ELR (cell line): ENCODE data around the gene ZC3HAV1.
"Not testable (repeated sequence)": the region's sequence is repeated elsewhere in the genome, so short reads cannot be mapped to it uniquely, and the experiment has no call there.

ENCODE experiments used
- DNase-seq: peaks from one replicate; pipeline ENCODE4 v3.0.0-alpha.2; 2015; ENCODE audit warnings: low read depth

The ZC3HAV1 gene

DNA sequence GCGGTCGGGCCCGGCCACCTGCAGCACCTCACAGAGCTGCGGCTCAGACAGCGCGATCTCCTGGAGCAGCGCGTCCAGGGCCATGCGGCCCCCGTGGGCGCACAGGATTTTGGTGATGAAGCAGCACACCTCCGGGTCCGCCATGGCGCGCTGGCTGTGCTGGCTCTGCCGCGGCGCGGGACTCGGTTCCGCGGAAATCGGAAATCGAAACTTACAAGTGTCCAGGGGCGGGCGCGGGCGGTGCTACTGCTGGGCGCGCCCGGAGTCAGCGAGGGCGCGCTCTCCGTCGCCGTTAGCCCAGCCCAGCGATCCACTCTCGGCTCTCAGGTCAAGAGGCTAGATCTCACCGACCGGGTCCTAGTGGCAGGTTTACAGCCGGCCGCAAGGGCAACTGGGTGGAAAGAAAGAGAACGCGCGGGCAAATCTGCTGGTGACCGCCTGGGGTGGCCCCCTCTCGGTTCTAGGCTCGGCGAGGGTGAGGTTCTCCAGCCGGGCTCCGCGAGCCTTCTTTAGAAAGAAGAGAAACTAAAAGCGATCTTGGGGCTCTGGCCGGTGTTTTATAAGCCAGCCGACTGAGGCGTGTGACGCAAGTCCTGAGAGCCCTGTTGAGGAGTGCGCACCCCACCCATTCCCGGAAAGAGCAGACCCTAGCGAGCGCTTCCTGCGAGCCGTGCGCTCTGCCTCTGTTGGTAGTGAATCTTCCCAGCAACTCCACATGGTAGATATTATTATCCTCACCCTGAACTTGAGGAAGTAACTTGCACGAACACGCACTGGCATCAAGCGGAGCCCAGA lies at the start of gene ZC3HAV1:
Gene ZC3HAV1, minus strand, starts transcription at position 533 of the 795 bp plus-strand sequence. Its CDS starts 389 bp downstream, at position 144.
- peak; percentile 90 for DNase-seq

DNA sequence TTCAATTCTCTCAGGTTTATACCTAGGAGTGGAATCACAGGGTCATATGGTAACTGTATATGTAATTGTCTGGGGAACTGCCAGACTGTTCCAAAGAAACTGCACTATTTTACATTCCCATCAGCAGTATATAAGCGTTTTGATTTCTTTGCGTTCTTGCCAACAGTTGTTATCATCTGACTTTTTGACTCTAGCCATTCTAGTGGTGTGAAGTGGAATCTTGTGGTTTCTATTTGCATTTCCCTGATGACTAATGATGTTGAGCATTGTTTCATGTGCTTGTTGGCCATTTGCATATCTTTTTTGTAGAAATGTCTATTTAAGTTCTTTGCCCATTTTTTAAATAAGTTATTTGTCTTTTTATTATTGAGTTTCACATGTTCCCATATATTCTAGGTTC lies 44.3 kb upstream of the ZC3HAV1 start:
- DNase-seq: peak; percentile 73

DNA sequence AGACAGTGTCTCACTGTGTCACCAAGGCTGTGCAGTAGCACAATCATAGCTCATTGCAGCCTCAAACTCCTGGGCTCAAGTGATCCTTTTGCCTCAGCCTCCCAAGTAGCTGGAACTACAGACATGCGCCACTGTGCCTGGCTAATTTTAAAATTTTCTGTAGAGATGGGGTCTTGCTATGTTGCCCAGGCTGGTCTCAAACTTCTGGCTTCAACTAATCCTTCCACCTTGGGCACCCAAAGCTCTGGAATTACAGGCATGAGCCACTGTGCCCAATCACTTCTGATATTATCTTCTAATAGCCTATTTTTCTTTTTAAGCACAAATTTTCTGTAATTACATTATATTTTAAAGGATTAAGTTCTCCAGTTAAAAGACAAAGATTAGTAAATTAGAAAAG lies 42.6 kb upstream of the ZC3HAV1 start:
- DNase-seq: no peak

DNA sequence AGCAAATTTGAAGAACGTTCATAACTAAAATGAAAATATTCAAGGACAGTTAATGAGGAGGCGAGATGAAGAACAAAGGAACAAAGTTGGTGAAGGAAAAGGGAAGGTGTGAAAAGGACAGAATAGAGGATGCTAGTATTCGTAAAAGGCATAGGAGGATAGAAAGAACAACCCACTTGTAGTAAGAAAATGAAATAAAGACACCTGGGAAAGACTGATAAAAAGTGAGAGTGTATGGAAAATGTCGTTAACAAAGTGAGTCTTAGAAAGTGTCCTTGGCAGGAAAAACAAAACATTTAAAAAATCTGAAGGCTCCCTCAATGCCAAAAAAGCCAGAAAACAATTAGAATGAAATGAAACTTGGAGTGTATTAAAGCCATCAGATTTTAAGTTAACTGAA lies 29.6 kb upstream of the ZC3HAV1 start:
- DNase-seq: no peak

DNA sequence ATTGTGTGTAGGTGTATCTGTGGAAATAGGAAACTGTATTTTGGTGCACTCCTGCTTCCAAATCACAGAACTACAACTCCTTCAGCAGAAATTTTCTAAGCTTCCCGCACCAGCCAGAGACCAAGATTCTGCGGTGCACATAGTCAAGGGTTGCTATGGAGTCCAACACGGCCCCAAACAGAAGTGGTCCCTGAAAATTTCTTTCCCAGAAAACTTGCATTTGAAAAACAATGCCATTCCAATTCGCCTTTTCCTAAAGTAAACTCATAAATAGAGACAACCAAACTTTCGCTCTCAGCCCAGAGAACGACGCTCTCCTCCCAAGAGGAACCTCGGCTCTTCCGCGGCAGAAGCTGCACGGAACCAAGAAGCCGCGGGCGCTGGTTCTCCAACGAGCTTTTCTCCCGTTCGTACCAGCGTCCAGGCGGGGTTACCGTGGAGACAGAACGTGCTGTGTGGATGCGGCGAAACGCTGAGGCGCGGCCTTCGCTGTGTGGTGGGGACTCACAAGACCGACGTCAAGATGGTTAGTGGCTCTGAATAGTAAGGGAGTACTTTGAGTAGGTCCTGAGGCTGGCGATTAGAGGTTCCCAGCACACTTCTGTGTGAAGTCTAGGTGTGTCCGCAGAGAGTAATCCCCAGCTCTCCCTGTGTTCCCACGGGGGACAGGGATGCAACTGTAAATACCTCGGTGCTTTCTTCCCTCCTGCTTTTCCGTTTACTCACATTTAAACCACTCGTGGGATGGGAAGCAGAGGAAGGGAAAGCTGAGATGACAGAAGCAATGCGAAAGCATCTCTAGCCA lies 24.0 kb upstream of the ZC3HAV1 start:
- DNase-seq: peak; percentile 90

DNA sequence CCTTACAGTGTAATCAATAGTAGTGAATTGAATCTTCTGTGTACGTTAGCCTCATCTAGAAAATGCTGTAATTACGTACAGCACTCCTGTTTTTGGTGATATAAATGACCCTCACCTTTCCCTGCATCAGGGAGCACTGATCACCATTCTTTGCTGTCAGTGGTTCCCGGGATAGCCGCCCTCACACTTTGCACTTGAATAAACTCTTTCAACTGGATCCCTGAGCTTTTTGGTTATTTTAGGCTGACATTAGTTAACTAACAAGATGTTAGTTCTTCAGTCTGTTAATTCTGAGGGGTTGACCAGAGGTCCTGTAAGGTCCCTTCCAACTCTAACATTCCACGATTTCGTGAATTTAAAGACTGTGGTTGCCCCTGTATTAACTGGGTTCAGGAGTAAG lies 23.4 kb upstream of the ZC3HAV1 start:
- no peak for DNase-seq

DNA sequence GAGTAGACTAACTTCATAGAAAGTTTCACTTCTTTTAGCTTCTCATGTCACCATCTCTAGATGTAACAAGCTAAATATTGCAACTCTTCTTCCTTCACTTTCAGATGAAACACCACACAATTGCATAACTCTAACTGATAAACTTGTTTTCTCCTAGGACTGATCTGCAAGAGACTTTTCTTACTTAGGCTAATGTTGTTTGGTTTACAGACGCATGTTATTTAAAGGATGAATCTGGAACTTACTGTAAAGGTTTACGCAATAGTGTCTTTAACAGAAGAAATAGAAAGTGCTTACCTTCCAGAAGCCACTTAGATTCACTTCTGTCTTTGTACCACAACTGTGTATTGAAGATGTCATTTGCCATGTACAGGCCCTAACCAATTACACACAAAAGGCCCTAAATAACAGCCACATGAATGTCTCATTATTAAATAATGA lies 22.1 kb upstream of the ZC3HAV1 start:
- no peak for DNase-seq

DNA sequence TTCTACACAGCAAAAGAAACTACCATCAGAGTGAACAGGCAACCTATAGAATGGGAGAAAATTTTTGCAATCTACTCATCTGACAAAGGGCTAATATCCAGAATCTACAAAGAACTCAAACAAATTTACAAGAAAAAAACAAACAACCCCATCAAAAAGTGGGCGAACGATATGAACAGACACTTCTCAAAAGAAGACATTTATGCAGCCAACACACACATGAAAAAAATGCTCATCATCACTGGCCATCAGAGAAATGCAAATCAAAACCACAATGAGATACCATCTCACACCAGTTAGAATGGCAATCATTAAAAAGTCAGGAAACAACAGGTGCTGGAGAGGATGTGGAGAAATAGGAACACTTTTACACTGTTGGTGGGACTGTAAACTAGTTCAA lies 20.3 kb upstream of the ZC3HAV1 start:
- not testable (repeated sequence) for DNase-seq

DNA sequence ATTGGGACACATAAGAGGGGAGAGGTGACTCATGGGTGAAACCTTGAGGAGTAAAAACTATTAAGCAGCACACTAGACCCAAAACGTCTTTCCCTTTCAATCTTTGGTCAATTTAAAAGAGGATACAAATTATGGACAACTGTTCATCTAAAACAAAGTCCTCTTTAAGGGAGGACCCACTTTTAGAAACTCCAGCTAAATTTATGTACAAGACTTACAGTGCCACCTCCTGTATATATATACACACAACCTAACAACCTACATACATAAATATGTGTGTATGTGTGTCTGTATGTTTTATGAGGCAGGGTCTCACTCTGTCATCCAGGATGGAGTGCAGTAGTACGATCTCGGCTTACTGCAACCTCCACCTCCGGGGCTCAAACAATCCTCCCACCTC lies 18.1 kb upstream of the ZC3HAV1 start:
- no peak for DNase-seq

DNA sequence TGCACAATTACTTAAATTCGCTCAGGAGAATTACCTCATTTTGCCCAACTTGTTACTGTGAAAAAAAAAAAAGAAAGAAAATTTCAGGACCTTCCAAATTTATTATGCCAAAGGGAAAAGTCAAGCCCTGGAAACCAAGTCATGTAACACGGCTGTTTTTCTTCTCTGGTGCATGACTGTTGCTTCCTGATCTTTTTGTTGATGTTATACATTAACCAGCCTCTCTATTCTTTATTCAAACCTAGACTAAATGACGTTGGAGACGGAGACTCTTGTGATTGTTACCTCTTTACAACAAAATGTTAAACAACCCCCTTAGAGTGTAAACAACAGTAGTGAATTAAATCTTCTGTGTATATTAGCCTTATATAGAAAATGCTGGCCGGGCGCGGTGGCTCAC lies 16.1 kb upstream of the ZC3HAV1 start:
- DNase-seq: no peak

DNA sequence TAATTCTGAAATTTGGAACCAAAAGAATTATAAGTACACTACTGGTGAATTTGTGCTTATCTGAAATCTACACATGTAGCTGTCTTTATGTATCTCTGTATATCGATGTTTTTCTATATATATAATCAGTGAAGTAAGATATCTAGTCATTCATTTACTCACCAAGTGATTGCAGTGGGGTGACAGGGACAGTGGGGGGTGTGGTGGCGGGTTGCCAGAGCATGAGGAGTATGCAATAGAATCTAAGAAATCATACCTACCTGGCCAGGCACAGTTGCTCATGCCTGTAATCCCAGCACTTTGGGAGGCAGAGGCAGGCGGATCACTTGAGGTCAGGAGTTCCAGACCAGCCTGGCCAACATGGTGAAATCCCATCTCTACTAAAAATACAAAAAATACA lies 15.5 kb upstream of the ZC3HAV1 start:
- DNase-seq: not testable (repeated sequence)

DNA sequence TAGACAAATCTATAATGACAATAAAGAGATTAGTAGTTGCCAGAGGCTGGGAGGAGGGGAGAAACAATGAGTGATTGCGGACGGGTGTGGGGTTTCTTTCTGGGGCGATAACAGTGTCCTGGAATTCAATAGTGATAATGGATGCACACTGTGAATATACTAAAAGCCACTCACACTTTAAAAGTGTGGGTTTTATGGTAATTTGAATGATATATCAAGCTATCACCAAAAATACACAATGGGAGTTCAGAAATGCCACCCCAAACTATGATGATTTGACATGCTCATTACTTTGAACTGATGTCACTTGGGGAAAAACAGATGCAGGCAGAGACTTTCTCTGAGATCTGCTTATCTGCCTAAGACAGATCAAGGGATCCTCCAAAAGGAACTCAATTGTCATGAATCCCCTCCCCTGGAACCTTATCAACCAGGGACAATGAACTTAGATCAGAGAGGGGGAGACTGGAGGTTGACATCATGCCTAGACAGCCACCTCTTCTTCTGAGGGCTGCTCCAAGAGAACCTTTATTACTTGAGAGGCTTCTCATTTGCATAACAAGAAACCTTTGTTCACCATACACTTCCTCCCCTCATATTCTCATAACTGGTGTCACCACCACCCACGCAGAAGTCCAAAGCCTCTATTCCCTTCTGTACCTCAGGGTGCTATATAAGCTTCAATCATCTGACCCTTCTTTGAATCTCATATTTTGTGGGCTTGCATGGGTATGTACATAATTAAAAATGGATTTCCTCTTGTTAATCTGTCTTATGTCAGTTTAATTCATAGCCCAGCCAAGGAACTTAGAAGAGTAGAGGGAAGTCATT lies 14.8 kb upstream of the ZC3HAV1 start:
- DNase-seq: no peak

DNA sequence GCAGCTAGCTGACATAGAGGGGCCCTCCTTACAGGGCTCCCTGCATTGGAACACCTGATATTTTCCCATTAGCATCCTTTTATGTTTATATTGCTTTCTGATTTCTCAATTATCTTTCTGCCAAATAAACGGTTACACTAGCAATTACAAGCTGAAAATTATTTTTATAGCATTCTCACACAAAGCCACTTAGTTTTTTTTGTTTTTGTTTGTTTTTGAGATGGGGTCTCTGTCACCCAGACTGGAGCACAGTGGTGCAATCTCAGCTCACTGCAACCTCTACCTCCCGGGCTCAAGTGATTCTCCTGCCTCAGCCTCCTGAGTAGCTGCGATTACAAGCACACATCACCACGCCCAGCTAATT lies 9.9 kb upstream of the ZC3HAV1 start:
- DNase-seq: no peak

DNA sequence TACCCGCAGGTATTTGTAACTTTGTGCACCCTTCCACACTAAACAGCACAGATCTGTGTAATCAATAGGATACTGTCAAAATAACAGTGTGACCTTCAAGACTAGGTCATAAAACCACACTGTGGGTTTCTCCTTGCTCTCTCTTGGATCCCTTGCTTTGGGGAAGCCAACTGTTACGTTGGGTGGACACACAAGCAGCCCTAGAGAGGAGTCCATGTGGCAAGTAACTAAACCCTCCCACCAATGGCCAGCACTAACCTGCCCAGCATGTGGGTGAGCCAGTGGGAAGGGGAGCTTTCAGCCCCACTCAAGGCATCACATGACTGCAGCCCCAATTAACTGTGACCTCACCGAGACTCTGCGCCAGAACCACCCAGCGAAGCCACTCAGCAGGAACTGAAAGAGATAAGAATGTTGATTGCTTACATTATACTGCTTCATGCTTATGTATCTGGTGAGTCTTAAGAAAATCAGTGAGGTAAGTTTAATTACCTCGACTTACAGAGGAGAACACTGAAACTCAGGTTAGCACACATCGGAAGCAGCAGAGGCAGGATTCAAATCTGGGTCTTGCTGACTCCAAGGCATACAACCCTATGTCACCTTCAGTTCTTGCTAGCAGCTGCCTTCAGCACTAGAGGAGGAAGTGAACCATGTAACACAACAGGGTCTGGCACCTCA lies 9.4 kb upstream of the ZC3HAV1 start:
- no peak for DNase-seq

DNA sequence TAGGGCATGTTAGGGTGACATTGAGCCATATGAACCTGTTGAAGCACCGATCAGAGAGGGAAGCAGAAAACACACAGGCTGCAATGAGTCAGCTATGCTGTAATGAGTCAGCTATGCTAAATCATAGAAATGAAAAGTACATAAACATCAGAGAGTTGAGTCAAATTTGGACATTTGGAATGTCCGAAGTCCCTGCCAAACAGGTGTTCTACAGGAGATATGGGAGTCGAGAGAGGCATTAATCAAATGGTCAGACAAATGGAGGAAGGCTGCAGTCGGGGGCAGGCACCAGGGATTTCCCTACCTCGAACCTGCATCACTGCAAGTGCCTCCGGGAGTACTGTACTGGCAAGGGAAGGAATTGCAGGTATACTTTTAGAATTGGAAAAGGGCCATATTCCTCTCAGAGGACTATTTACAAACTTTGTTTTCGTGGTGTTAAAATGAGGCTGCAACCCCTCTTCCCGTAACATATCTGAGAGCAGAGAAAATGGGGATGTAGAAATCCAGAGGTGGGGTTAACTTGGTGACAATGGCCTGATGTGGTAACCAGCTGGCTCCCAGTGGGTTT lies 8.8 kb upstream of the ZC3HAV1 start:
- DNase-seq: peak; percentile 83

DNA sequence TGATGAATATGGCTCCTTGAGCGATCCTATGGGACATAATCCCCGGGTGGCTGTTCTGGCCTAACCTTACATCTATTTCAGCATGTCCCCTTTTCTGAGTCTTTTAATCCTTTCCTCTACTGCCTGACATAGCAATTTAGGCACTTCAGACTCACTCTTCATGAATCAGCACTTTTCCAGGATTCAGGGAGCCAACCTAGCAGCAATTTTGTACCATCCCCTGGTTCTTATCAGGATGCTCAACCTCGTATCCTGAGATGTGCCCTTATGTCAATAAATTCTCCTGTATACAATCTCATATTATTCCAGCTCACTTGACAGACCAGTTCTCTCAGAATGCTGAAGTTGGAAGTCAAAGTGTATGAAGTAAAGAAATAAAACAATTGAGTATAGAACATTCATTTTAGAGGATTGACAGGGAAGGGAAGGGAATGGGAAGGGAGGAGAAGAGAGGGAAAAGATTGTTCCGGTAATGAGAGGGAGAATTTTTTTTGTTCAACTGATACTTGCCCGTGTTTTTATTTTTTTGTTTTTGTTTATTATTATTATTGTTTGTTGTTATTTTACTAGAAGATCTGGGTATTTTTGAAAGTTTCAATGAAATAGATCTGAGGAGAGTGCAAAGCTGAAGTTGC lies 8.2 kb upstream of the ZC3HAV1 start:
- no peak for DNase-seq

DNA sequence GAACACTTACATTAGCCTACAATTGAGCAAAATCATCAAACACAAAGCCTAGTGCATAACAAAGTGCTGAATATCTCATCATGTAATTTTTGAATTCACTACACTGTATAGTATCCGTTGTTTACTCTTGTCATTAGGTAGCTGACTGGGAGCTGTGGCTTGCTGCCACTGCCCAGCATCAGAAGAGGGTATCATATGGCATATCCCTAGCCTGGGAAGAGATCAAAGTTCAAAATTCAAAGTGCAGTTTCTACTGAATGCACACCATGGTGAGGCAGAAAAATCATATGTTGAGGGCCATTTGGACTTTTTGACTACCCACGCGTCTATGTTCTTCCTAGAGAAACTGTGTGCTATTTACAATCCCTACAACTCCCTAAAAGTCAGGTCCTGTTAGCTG lies 7.5 kb upstream of the ZC3HAV1 start:
- DNase-seq: no peak

DNA sequence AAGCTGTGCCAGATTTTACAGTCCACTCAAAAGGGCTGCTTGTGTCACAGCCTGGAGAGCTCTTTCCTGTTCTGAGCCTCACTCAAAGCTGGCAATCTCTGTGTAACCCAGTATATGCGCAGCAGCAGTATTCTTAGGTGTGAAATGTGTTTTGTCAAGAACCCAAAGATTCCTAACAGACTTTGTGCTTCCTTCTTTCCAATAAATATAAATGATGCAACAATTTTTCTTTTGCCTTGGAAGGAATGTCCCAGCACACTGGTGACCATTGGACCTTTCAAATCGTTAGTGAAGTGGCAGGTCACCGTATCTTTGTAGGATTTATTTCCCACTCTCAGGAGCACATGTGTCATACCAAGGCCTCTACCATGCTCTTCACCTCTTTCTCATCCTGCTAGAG lies 5.6 kb upstream of the ZC3HAV1 start:
- no peak for DNase-seq

DNA sequence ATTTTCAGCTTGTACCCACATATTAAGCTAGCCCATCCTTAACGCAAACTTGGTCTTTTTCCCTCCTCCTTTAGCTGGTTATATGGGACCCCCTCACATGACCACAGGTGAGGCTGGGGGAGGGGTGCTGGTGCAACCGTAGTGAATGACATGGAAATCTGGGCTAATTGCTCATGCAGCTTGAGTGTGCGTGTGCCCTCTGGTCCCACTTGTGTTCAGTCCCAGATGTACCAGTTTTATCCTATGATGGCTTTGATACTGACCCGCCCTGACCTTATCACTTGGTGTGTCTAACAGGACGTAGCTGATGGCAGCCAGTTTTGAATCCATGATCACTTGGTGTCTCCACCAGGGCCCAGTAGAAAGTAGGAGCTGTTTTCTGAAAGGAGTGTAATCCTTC lies 5.1 kb upstream of the ZC3HAV1 start:
- DNase-seq: no peak

DNA sequence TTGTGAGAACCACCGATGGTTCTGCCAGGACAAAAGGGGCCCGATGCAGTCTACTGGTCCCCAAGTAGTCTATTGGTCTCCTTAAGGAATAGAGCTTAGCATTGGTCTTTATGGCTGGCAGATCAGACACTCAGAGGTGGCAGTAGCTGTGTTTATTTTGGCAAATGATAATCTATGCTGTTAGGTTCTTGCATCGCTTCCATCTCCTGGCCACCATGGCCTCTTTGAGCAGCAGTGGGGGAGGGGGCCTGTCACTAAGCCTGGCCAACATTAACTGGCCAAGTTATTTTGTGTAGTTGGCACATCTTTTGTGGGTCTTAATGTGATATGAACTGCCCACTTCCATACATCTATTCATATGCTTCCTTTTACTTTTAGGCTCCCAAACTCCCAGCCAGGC lies 4.5 kb upstream of the ZC3HAV1 start:
- no peak for DNase-seq

DNA sequence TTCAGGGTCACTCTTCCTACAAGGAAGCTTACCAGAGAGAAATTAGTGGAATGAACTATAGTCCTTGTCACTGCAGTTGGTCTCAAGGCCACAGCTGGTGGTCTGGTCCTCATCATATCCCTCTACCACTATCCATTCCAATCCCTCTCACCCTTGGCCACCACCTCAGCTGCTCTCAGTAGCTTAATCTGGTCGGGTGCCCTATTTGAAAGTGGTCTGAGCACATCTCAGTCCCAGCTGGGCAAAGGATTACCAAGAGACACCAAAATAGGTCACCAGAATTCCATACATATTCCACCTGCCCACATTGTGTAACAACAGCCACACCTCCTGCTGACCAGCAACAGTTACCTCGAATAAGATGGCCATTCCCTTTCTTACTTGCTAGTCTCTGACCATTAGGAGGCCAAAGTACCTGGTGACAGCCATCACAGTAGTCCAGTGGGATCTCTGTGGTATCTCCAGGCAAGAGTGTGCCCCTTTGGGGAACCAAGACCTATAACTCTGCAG lies 3.3 kb upstream of the ZC3HAV1 start:
- DNase-seq: no peak
